Fibroblast of skin of left quadriceps (primary cell): Measurements from ENCODE around the gene TCEAL3.
"Not testable (repeated sequence)": the region's sequence is repeated elsewhere in the genome, so short reads cannot be mapped to it uniquely, and the experiment has no call there.

Experiments used
- DNase-seq, 2 experiments: peaks; one replicate each; pipeline ENCODE4 v3.0.0-alpha.2; 2013; ENCODE audit warnings: low read depth in 2 of 2

TCEAL3 gene

GRCh38 chrX:103626855-103627254 is 19.1 kb downstream of the TCEAL3 start:
- no peak for DNase-seq

- DNase-seq, result no peak
Observed at GRCh38 chrX:103628386-103629317, 20.9 kb downstream of the TCEAL3 start, which contains the start of gene TCEAL1. Gene TCEAL1 (plus strand): TSS chrX:103628975. CDS start chrX:103629917, 942 bp downstream.

GRCh38 chrX:103629318-103630170 is 21.8 kb downstream of the TCEAL3 start:
- DNase-seq, result peak; percentile 35 to 45

DNA sequence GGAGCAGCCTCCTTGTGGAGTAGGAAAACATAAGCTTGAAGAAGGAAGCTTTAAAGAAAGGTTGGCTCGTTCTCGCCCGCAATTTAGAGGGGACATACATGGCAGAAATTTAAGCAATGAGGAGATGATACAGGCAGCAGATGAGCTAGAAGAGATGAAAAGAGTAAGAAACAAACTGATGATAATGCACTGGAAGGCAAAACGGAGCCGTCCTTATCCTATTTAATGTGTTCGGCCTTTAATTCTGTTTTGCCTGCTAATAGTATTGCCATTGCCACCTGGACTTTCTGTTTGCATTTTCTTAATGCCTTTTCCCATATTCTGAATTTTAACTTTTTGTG is 22.4 kb downstream of the TCEAL3 start:
- no peak for DNase-seq

- no peak for DNase-seq
Observed at GRCh38 chrX:103631145-103631544, 23.4 kb downstream of the TCEAL3 start.

DNA sequence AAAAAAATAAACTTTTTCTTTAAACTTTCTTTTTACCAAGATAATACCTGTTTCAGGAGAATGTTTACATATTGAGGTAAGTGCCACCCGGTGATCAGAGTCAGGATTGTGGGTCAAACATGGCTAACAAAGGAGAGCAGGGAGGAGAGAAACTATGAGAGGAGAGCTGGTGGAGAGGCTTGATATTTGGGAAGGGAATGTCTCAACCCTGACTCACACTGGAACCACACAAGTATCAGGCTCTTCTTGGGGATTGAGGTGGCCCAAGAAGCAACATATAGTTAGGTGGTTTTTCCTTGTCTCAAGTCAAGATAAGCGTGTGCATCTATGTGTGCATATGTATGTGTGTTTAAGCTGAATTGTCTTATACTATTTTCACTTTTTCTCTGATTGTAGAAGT is 27.7 kb downstream of the TCEAL3 start:
- DNase-seq, result no peak

- DNase-seq, result no peak
Observed at GRCh38 chrX:103637604-103638338, 30.0 kb downstream of the TCEAL3 start.

DNA sequence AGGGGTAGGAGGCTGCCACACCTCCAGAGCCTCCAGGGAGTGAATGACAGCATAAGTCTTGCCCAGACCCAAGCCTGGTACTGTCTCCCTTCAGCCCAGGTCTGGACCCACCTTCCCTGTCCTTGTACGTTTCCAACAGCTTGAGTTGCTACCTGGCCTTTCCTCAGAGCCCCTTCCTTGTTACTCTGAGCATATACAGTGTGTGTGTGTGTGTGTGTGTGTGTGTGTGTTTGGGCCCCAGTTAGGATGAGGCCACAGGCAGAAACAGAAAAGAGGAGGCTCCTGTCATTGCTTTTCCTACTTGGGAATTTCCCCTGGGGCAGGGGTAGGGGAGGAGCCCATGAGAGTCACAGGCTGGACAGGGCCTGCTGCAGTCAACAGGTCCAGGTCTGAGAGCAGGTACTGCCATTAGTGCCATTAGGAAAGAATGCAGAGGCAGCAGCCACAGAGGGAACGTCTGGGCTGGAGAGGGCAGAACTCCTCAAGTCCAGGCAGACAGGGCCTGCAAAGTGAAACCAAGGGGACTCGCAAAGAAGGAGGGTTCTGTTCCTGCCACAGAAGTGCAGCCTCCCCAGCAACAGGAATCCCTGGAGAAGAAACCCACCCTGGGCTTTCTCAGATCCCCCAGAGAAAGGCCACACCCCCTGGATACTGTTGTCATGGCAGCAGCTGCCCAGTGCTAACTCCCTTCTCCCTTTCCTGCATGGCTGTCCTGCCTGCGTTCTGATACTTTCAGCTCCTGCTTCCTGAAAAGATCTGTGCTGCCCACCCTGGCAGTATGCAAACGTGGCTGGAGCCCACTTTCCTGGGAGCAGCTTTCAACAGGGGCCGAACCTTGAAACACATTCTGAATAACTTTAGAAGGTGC is 30.9 kb downstream of the TCEAL3 start:
- DNase-seq, result not testable (repeated sequence)

- no peak for DNase-seq
Observed at GRCh38 chrX:103640401-103641155, 32.8 kb downstream of the TCEAL3 start.

GRCh38 chrX:103644125-103644524 is 36.4 kb downstream of the TCEAL3 start:
- DNase-seq, result no peak

- DNase-seq, result no peak
Observed at GRCh38 chrX:103647630-103648029, 39.9 kb downstream of the TCEAL3 start.

GRCh38 chrX:103651151-103651773 is 43.5 kb downstream of the TCEAL3 start:
- no peak for DNase-seq

- not testable (repeated sequence) for DNase-seq
Observed at GRCh38 chrX:103655230-103656000, 47.7 kb downstream of the TCEAL3 start.

DNA sequence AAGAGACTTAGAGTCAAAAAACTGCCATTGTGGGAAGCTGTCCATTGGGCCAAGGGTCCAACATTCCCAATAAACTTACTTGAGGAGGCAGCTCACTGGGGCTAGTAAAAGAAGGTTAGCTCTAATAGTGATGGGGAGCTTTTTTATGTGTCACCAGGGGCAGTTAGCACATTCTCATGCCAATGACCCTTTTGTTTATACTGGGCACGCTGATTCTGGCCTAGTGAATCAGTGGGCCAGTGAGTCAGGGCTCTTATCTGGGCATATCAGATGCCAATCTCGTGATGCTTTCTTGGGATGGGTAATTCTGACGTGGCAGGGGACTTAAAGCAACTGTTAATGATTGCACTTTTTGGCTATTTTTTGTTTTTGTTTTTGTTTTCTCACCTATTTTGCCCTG is 48.9 kb downstream of the TCEAL3 start:
- no peak for DNase-seq

DNA sequence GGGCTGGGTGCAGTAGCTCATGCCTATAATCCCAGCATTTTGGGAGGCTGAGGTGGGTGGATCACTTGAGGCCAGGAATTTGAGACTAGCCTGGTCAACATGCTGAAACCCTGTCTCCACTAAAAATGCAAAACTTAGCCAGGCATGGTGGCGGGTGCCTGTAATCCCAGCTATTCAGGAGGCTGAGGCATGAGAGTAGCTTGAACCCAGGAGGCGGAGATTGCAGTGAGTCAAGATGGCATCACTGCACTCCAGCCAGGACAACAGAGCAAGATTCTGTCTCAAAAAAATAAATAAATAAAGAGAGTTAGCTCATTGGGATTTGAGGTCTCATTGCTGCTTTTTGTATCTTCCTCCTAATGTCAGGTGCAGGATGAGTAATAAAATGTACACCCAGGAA is 49.3 kb downstream of the TCEAL3 start:
- DNase-seq, result not testable (repeated sequence)

- no peak for DNase-seq
Observed at GRCh38 chrX:103658681-103659433, 51.1 kb downstream of the TCEAL3 start.

- not testable (repeated sequence) for DNase-seq
Observed at GRCh38 chrX:103659460-103659859, 51.7 kb downstream of the TCEAL3 start.
